Spleen (tissue), 11 donors: Measurements from ENCODE around the gene TMPRSS6. TPM values are rescaled to one million over a fixed set of nuclear protein-coding genes. Genes with fewer than 3 reads are reported as not detected.

ENCODE experiments used
- DNase-seq: peaks from one replicate; pipeline ENCODE4 v3.0.0-alpha.2; 2020
- H3K27ac ChIP-seq, 8 donors: fragments of 200-600 bp; sonication (generic) in 7 of 8; 1 replicate in 4 of 8; 2 replicates in 4 of 8; pipeline versions ENCODE4 v1.5.0 to v1.8.0; 2016 to 2021; ENCODE audit warnings: inconsistent platforms in 4 of 8, mild to moderate bottlenecking in 4 of 8, moderate library complexity in 1 of 8
- H3K27me3 ChIP-seq, 7 donors: fragments of 200-600 bp; sonication (generic) in 6 of 7; replicated peaks in 1 of 7; 1 replicate in 4 of 7; 2 replicates in 3 of 7; pipeline versions ENCODE4 v1.5.0 to v1.8.0; 2016 to 2021; ENCODE audit warnings: inconsistent platforms in 3 of 7, mild to moderate bottlenecking in 1 of 7
- H3K36me3 ChIP-seq, 6 donors: fragments of 200-600 bp; sonication (generic) in 5 of 6; 1 replicate in 4 of 6; 2 replicates in 2 of 6; pipeline versions ENCODE4 v1.5.0 to v1.8.0; 2016 to 2021; ENCODE audit warnings: inconsistent platforms in 2 of 6
- H3K4me1 ChIP-seq, 6 donors: fragments of 200-600 bp; sonication (generic) in 5 of 6; 1 replicate in 3 of 6; 2 replicates in 3 of 6; pipeline versions ENCODE4 v1.5.0 to v1.8.0; 2016 to 2021; ENCODE audit warnings: inconsistent platforms in 3 of 6
- H3K4me3 ChIP-seq, 8 donors: fragments of 200-600 bp; sonication (generic) in 7 of 8; 1 replicate in 4 of 8; 2 replicates in 4 of 8; pipeline versions ENCODE4 v1.5.0 to v1.8.0; 2016 to 2021; ENCODE audit warnings: inconsistent platforms in 4 of 8, mild to moderate bottlenecking in 4 of 8, moderate library complexity in 2 of 8
- H3K9me3 ChIP-seq, 8 donors: fragments of 200-600 bp; sonication (generic) in 7 of 8; 1 replicate in 4 of 8; 2 replicates in 4 of 8; pipeline versions ENCODE4 v1.5.0 to v1.8.0; 2016 to 2021; ENCODE audit warnings: inconsistent platforms in 4 of 8
- CTCF ChIP-seq, 11 experiments: fragments of 200-600 bp in 7 of 11; fragments of 450-650 bp in 4 of 11; sonication (generic) in 4 of 11; IDR thresholded peaks in 8 of 11; conservative IDR thresholded peaks in 3 of 11; 1 replicate in 7 of 11; 2 replicates in 4 of 11; pipeline versions ENCODE4 v1.4.0 to v1.8.0; 2016 to 2021; ENCODE audit warnings: antibody characterized with exemption in 11 of 11, inconsistent platforms in 4 of 11, mild to moderate bottlenecking in 1 of 11
- POLR2A ChIP-seq, 3 donors: fragments of 450-650 bp; IDR thresholded peaks; one replicate each; pipeline ENCODE4 v1.5.1; 2017; ENCODE audit warnings: antibody characterized with exemption in 3 of 3, mild to moderate bottlenecking in 1 of 3
- POLR2AphosphoS5 ChIP-seq, 3 donors: sonication (generic); formaldehyde crosslinking; IDR thresholded peaks; one replicate each; pipeline ENCODE4 v1.5.1; 2017; ENCODE audit warnings: antibody characterized with exemption in 3 of 3
- WGBS, 5 donors: extraction: QIAGEN DNeasy Blood & Tissue Kit in 3 of 5; methylation state at CpG; one replicate each; pipeline versions ENCODE4 v1.1.5 to v1.1.7; 2013 to 2018; 5-methylcytosine and 5-hydroxymethylcytosine counted together
- intact Hi-C: fragments of 100-400 bp; cut with DNase I; formaldehyde crosslinking; loops from one replicate; pipeline ENCODE4 v1.15.0; 2023; ENCODE audit warnings: low total_unique reads
- polyA plus RNA-seq, 3 donors: library from polyadenylated mRNA; stranded (reverse); fragments of 200-250 nt; gene quantifications; one replicate each; pipeline ENCODE4 v1.2.1, GENCODE V29; 2013
- total RNA-seq, 7 donors: library from RNA; depleted of rRNA in 3 of 7; stranded (reverse); fragments of >200 nt in 3 of 7; fragmentation: NEBNext Ultra II Directional in 4 of 7; extraction: Animal tissue kit (Norgen Biotek cat#: 25700) in 4 of 7; gene quantifications; one replicate each; pipeline versions ENCODE4 v1.1.0 to v1.2.1, GENCODE V29; 2016 to 2021
- donor health status: healthy with polysubstance abuse.
- donor health status: DM: no; HTN: no; CAD: no; lungs with moderate emphysema.
- donor health status: DM: no; HTN: no; CAD: no.
- donor health status: Bipolar disorder and iron deficiency.
- donor health status: healthy.
- donor health status: DM: no; HTN: no; CAD: no.
- donor health status: DM: yes; HTN: yes; CAD: no.

The TMPRSS6 gene
- total and polyA plus RNA-seq, 10 donors, result 0.09 to 0.55 (median 0.28) TPM; not detected in 5

- WGBS, 5 donors, result 60 to 74% (median 70%) methylated on average over 11 of the region's 11 CpGs
- intact Hi-C loops, result no loop called here
- DNase-seq, result no peak
Observed at GRCh38 chr22:37095113-37095512, 14.4 kb downstream of the TMPRSS6 start.

GRCh38 chr22:37094239-37094638 lies 15.3 kb downstream of the TMPRSS6 start:
- intact Hi-C loops, result no loop called here
- H3K27me3 ChIP-seq, result peaks cover 0 to 58% (median 23%) of the 10 kb centered on the region in 7 donors
- no peak overlapping the region for H3K4me3 ChIP-seq
- no peak for DNase-seq
- H3K27ac ChIP-seq, result no peak overlapping the region
- H3K4me1 ChIP-seq, result no peaks in the 10 kb centered on the region
- TF ChIP-seq POLR2AphosphoS5 (IDR thresholded peaks at IDR 0.05) (no peak), POLR2A (IDR thresholded peaks at IDR 0.05) (no peak), CTCF (IDR thresholded peaks at IDR 0.05 in 8 of 11, conservative IDR thresholded peaks at IDR 0.05 in 3 of 11) (no peak)
- H3K36me3 ChIP-seq, result no peaks in the 10 kb centered on the region
- H3K9me3 ChIP-seq, result no peaks in the 10 kb centered on the region
- 50 to 76% (median 56%) methylated on average over 1 of the region's 1 CpG for WGBS, 5 donors

More at GRCh38 chr22:37095113-37095512, 14.4 kb downstream of the TMPRSS6 start:
- Histone ChIP-seq H3K4me1 (no peaks in the 10 kb centered on the region), H3K36me3 (no peaks in the 10 kb centered on the region), H3K27me3 (peaks cover 0 to 49% (median 23%) of the 10 kb centered on the region in 7 donors), H3K4me3 (no peak overlapping the region), H3K9me3 (no peaks in the 10 kb centered on the region), H3K27ac (no peak overlapping the region)
- TF ChIP-seq POLR2A (IDR thresholded peaks at IDR 0.05) (no peak), CTCF (IDR thresholded peaks at IDR 0.05 in 8 of 11, conservative IDR thresholded peaks at IDR 0.05 in 3 of 11) (no peak)

DNA sequence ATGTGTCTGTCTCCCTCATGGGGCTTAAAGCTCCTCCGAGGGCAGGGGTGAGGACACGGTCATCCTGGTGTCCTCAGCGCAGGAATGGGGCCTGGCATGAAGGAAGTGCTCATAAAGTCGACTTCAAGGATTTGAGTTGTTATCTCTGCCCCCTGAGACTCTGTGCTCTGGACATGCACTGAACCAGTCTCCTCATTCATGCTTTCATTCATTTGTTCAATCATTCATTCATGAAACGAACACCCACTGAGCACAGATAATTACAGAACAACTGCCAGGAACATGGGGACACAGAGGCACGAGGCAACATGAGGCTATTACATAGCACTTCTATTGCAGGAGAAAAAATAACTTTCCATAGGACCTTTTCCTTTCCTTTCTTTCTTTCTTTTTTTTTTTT lies 16.5 kb downstream of the TMPRSS6 start:
- WGBS, 5 donors, result 62 to 77% (median 67%) methylated on average over 6 of the region's 6 CpGs
- no peaks in the 10 kb centered on the region for H3K9me3 ChIP-seq
- H3K36me3 ChIP-seq, result no peaks in the 10 kb centered on the region
- H3K4me1 ChIP-seq, result no peaks in the 10 kb centered on the region
- H3K4me3 ChIP-seq, result no peak overlapping the region
- H3K27ac ChIP-seq, result no peak overlapping the region
- DNase-seq, result no peak
- no peak for TF ChIP-seq POLR2AphosphoS5 (IDR thresholded peaks at IDR 0.05)
- TF ChIP-seq POLR2A (IDR thresholded peaks at IDR 0.05), result no peak
- TF ChIP-seq CTCF (IDR thresholded peaks at IDR 0.05 in 8 of 11, conservative IDR thresholded peaks at IDR 0.05 in 3 of 11), result no peak
- peaks cover 0 to 64% (median 24%) of the 10 kb centered on the region in 7 donors for H3K27me3 ChIP-seq
- intact Hi-C loops, result no loop called here

GRCh38 chr22:37091994-37092393 lies 17.5 kb downstream of the TMPRSS6 start:
- Histone ChIP-seq H3K4me1 (no peaks in the 10 kb centered on the region), H3K27ac (no peak overlapping the region), H3K4me3 (no peak overlapping the region), H3K9me3 (no peaks in the 10 kb centered on the region), H3K36me3 (no peaks in the 10 kb centered on the region), H3K27me3 (peaks cover 0 to 68% (median 26%) of the 10 kb centered on the region in 7 donors)
- no peak for DNase-seq
- TF ChIP-seq CTCF (IDR thresholded peaks at IDR 0.05 in 8 of 11, conservative IDR thresholded peaks at IDR 0.05 in 3 of 11), result no peak
- TF ChIP-seq POLR2AphosphoS5 (IDR thresholded peaks at IDR 0.05), result no peak
- no peak for TF ChIP-seq POLR2A (IDR thresholded peaks at IDR 0.05)
- WGBS, 5 donors, result 81 to 86% (median 82%) methylated on average over 7 of the region's 7 CpGs
- intact Hi-C loops, result no loop called here
